ENCODE results near the gene TBCC.

Gene TBCC

GRCh38 chr6:42761287-42762067 lies 15.6 kb upstream of the TBCC start:
- no peak for TF ChIP-seq RARB (CRISPR knock-in tag; IDR thresholded peaks at IDR 0.05)
- TF ChIP-seq OSR1 (CRISPR knock-in tag; IDR thresholded peaks at IDR 0.05) = no peak
- TF ChIP-seq CSDC2 (CRISPR knock-in tag; IDR thresholded peaks at IDR 0.05) = no peak
- TF ChIP-seq ZFP3 (CRISPR knock-in tag; IDR thresholded peaks at IDR 0.05) = no peak
- TF ChIP-seq ZNF8 (CRISPR knock-in tag; IDR thresholded peaks at IDR 0.05) = no peak
- TF ChIP-seq ARNTL (CRISPR knock-in tag; IDR thresholded peaks at IDR 0.05; ENCODE audit: borderline replicate concordance, low read depth) = no peak
- no peak for TF ChIP-seq SNAI2 (CRISPR knock-in tag; IDR thresholded peaks at IDR 0.05)
- TF ChIP-seq TCF4 (CRISPR knock-in tag; IDR thresholded peaks at IDR 0.05; ENCODE audit: borderline replicate concordance) = no peak
- ATAC-seq = no peak

GRCh38 chr6:42758756-42759430 lies 13.0 kb upstream of the TBCC start:
- no peak for TF ChIP-seq TCF4 (CRISPR knock-in tag; IDR thresholded peaks at IDR 0.05; ENCODE audit: borderline replicate concordance)
- TF ChIP-seq ZFP3 (CRISPR knock-in tag; IDR thresholded peaks at IDR 0.05) = no peak
- no peak for TF ChIP-seq POU6F1 (CRISPR knock-in tag; IDR thresholded peaks at IDR 0.05; ENCODE audit: borderline replicate concordance, low read depth)
- TF ChIP-seq GLIS3 (CRISPR knock-in tag; IDR thresholded peaks at IDR 0.05) = no peak
- TF ChIP-seq TOX (CRISPR knock-in tag; IDR thresholded peaks at IDR 0.05; ENCODE audit: borderline replicate concordance) = no peak
- no peak for TF ChIP-seq ZNF565 (CRISPR knock-in tag; conservative IDR thresholded peaks at IDR 0.05; ENCODE audit: low read depth)
- no peak for TF ChIP-seq ZNF8 (CRISPR knock-in tag; IDR thresholded peaks at IDR 0.05)
- TF ChIP-seq CSRNP3 (CRISPR knock-in tag; IDR thresholded peaks at IDR 0.05) = no peak
- no peak for TF ChIP-seq CSDC2 (CRISPR knock-in tag; IDR thresholded peaks at IDR 0.05)
- TF ChIP-seq RARB (CRISPR knock-in tag; IDR thresholded peaks at IDR 0.05) = no peak
- no peak for TF ChIP-seq PATZ1 (CRISPR knock-in tag; IDR thresholded peaks at IDR 0.05; ENCODE audit: borderline replicate concordance)
- no peak for TF ChIP-seq PPARA (CRISPR knock-in tag; IDR thresholded peaks at IDR 0.05; ENCODE audit: borderline replicate concordance)
- no peak for TF ChIP-seq TSHZ2 (CRISPR knock-in tag; IDR thresholded peaks at IDR 0.05)
- ATAC-seq = no peak

GRCh38 chr6:42756722-42757121 lies 10.8 kb upstream of the TBCC start:
- ATAC-seq = no peak
- TF ChIP-seq ESRRG (CRISPR knock-in tag; IDR thresholded peaks at IDR 0.05) (no peak), TSHZ2 (CRISPR knock-in tag; IDR thresholded peaks at IDR 0.05) (no peak), TOX (CRISPR knock-in tag; IDR thresholded peaks at IDR 0.05; ENCODE audit: borderline replicate concordance) (no peak), CREB5 (CRISPR knock-in tag; IDR thresholded peaks at IDR 0.05; ENCODE audit: low read depth) (no peak), CSDC2 (CRISPR knock-in tag; IDR thresholded peaks at IDR 0.05) (no peak), ZFP3 (CRISPR knock-in tag; IDR thresholded peaks at IDR 0.05) (no peak), PATZ1 (CRISPR knock-in tag; IDR thresholded peaks at IDR 0.05; ENCODE audit: borderline replicate concordance) (no peak), ZNF565 (CRISPR knock-in tag; conservative IDR thresholded peaks at IDR 0.05; ENCODE audit: low read depth) (no peak), OSR1 (CRISPR knock-in tag; IDR thresholded peaks at IDR 0.05) (no peak), TCF4 (CRISPR knock-in tag; IDR thresholded peaks at IDR 0.05; ENCODE audit: borderline replicate concordance) (no peak), ZNF8 (CRISPR knock-in tag; IDR thresholded peaks at IDR 0.05) (no peak), SNAI2 (CRISPR knock-in tag; IDR thresholded peaks at IDR 0.05) (no peak), ARNTL (CRISPR knock-in tag; IDR thresholded peaks at IDR 0.05; ENCODE audit: borderline replicate concordance, low read depth) (no peak)
